HFFc6 (cell line): ENCODE results near the gene PRDM16. TPM values are rescaled to one million over a fixed set of nuclear protein-coding genes. Genes with fewer than 3 reads are reported as not detected.

Source experiments
- DNase-seq: peaks from one replicate; pipeline ENCODE4 v3.0.0-alpha.2; 2018
- H3K27ac Mint-ChIP-seq: 2 replicates; pipeline ENCODE4 v1.8.0; 2020; ENCODE audit warnings: mild to moderate bottlenecking, mixed read lengths
- H3K27me3 Mint-ChIP-seq: 2 replicates; pipeline ENCODE4 v1.8.0; 2021; ENCODE audit warnings: mild to moderate bottlenecking, moderate library complexity, mixed read lengths; ENCODE audit not compliant: insufficient read depth
- H3K36me3 Mint-ChIP-seq: 2 replicates; pipeline ENCODE4 v1.8.0; 2021; ENCODE audit warnings: low read depth, mixed read lengths
- H3K4me1 Mint-ChIP-seq: 2 replicates; pipeline ENCODE4 v1.8.0; 2020; ENCODE audit warnings: low read depth, mixed read lengths
- H3K4me3 Mint-ChIP-seq: 2 replicates; pipeline ENCODE4 v1.8.0; 2020; ENCODE audit warnings: mild to moderate bottlenecking, moderate library complexity, mixed read lengths
- H3K9me3 Mint-ChIP-seq: 2 replicates; pipeline ENCODE4 v1.8.0; 2020; ENCODE audit warnings: mild to moderate bottlenecking, mixed read lengths
- total RNA-seq, 6 experiments: library from RNA; stranded (reverse); fragmentation: NEBNext Ultra II Directional; extraction: Animal tissue kit (Norgen Biotek cat#: 25700); gene quantifications; 2 replicates in 1 of 6; 3 replicates in 5 of 6; pipeline ENCODE4 v1.2.3, GENCODE V29; 2021
- TF ChIP-seq, protein P1 (sequence below): fragments of 200-600 bp; sonication (generic); IDR thresholded peaks from 2 replicates; pipeline ENCODE4 v1.5.0; 2021; ENCODE audit warnings: antibody characterized with exemption, mild to moderate bottlenecking

The PRDM16 gene
- total RNA-seq, 6 experiments from 2014 or later, result not detected

DNA sequence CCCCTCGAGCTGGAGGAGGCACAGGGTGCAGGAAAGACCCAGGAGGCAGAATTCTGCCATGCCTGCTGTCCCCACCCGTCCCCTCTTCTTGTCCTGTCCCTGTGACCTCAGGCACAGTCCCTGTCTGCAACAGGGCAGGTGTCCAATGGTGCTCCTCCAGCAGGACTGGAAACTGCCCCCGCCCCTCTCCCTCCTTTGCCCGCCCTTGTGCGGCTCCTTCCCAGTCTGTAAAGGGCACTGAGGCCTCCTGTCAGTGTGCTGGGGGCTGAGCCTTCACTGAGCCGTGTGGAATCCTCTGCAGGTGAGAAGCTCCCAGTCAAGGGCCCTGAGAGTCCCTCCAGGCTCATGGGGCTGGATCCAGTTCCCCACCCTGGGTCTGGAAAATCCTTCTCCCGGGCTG is 28.9 kb downstream of the PRDM16 start:
- TF ChIP-seq, protein P1, sequence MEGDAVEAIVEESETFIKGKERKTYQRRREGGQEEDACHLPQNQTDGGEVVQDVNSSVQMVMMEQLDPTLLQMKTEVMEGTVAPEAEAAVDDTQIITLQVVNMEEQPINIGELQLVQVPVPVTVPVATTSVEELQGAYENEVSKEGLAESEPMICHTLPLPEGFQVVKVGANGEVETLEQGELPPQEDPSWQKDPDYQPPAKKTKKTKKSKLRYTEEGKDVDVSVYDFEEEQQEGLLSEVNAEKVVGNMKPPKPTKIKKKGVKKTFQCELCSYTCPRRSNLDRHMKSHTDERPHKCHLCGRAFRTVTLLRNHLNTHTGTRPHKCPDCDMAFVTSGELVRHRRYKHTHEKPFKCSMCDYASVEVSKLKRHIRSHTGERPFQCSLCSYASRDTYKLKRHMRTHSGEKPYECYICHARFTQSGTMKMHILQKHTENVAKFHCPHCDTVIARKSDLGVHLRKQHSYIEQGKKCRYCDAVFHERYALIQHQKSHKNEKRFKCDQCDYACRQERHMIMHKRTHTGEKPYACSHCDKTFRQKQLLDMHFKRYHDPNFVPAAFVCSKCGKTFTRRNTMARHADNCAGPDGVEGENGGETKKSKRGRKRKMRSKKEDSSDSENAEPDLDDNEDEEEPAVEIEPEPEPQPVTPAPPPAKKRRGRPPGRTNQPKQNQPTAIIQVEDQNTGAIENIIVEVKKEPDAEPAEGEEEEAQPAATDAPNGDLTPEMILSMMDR, result no peak
- Mint-ChIP-seq H3K36me3 (peaks cover 4% of the 10 kb centered on the region; the same call in 1 of the 2 replicates), H3K4me3 (no peak overlapping the region), H3K27me3 (no peaks in the 10 kb centered on the region), H3K27ac (no peak overlapping the region), H3K4me1 (no peaks in the 10 kb centered on the region), H3K9me3 (peaks cover 10% of the 10 kb centered on the region)
- no peak for DNase-seq

DNA sequence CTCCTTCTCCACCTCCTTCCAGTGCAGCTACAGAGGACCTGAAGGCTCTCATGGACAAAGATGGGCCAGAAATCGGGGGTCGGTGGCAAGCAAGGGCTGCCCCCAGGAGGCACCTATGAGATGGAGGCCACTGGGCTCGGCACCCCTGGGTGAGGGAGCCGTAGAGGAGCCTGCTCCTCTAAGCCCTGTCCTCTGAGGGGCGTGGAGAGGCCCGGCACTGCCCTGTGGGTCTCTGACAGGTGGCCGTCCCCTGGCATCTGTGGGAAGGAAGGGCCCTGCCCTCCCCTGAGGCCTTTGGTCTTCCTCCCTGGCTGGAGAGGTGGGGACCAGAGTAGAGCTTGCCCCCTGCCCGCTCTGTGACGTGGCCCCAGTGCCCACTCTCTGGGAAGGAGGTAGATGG is 30.9 kb downstream of the PRDM16 start:
- Mint-ChIP-seq H3K9me3 (peaks cover 16% of the 10 kb centered on the region), H3K4me3 (no peak overlapping the region), H3K27me3 (no peaks in the 10 kb centered on the region), H3K36me3 (no peaks in the 10 kb centered on the region), H3K4me1 (no peaks in the 10 kb centered on the region), H3K27ac (no peak overlapping the region)
- TF ChIP-seq, protein P1, result no peak
- no peak for DNase-seq

DNA sequence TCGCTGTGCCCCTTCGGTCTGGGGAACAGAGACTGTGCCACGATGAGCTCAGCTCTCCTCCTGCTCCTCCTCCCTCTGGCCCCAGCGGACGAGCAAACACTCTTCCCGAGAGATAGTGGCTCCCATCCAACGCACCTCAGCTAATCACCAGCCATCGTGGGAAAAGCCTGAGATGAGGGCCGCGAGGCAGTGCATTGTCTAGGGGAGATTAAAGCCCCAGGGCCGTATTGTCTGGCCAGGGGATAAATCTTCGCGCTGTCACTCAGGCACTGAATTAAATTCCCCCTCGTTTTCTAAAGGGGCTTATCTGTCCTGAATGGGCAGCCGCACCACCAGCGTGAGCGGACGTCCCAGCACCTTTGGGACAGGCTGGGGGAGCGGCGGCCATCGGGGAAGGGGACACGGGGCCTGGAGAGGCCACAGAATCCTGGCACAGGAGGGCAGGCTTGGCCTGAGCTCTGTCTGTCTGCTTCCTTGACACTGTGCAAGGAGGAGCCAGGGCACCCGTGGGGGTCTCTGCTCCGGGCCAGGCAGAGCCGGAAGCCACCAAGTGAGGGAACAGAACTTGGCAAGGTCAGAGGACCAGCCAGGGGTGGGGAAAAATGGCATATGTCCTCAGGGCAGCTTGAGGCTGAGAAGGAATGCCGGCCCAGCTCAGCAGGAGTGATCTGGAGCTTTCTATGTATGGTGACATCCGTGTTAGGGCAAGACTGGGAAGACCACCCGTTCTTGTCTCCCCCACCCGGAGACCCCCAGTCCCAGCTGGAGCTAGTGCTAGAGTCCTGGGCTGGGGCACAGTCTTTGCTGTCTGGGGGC is 32.3 kb downstream of the PRDM16 start:
- no peak for DNase-seq
- Mint-ChIP-seq H3K27me3 (peaks cover 1% of the 10 kb centered on the region; the same call in 1 of the 2 replicates), H3K27ac (no peak overlapping the region), H3K9me3 (peaks cover 16% of the 10 kb centered on the region; the same call in 1 of the 2 replicates), H3K4me1 (no peaks in the 10 kb centered on the region), H3K4me3 (no peak overlapping the region), H3K36me3 (no peaks in the 10 kb centered on the region)
- TF ChIP-seq, protein P1, result no peak

DNA sequence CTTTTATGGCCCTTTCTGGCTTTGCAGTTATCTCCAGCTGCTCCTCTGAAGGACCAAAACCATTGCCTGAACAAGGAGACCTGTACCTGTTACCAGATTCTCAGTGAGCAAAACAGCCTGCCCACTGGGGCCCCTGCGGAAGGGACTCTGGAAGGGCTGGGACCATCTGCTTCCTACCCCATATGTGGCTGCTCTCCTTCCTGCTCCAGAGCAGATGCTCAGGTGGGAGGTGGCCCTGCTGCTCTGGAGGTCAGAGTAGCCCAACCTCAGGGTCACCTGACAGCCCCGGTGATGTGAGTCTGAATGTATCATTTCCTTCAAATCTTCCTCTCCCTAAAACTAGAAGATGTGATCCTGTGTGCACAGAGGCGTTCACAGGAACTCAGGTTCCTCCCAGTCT is 33.6 kb downstream of the PRDM16 start:
- Mint-ChIP-seq H3K4me3 (no peak overlapping the region), H3K27ac (no peak overlapping the region), H3K4me1 (no peaks in the 10 kb centered on the region), H3K36me3 (no peaks in the 10 kb centered on the region), H3K9me3 (peaks cover 16% of the 10 kb centered on the region; the same call in 1 of the 2 replicates), H3K27me3 (peaks cover 3% of the 10 kb centered on the region; the same call in 1 of the 2 replicates)
- TF ChIP-seq, protein P1, result no peak
- no peak for DNase-seq

DNA sequence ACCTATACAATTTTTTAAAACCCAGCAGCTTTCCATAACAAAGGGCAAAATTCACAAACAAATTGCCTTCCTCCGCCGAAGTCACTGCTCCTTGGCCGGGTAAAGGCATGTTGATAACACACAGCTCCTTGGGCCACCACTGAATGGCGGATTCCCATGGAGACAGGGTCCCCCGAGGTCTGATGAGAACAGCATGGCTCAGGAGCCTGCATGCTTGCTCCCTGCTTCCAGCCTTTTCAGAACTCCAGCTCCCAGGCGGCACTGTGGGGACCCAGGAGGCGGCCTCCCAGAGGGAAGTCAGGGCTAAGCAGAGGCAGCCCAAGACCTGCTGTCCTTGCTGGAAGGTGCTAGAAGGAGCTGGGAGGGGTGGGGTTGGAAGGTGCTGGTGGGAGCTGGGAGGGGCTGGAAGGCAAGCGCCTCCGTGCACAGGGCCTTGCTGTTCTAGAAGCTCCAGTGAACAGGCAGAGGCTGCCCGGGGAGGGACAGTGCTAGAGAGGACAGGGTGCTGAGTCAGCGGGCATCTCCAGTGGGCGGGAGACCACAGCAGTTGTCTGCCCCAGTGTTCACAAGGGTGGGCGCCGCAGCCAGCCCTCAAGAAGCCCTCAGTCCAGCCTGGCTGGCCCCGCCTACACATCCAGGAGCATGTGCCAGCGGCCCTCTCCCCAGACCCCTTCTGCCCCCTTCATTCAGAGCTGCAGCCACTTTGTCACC is 35.1 kb downstream of the PRDM16 start:
- no peak overlapping the region for H3K4me3 Mint-ChIP-seq
- DNase-seq, result no peak

More for the DNA sequence above, 35.1 kb downstream of the PRDM16 start:
- TF ChIP-seq, protein P1, result no peak
- H3K36me3 Mint-ChIP-seq, result no peaks in the 10 kb centered on the region
- no peaks in the 10 kb centered on the region for H3K4me1 Mint-ChIP-seq
- H3K27ac Mint-ChIP-seq, result no peak overlapping the region
- peaks cover 21% of the 10 kb centered on the region; the same call in 1 of the 2 replicates for H3K9me3 Mint-ChIP-seq
- H3K27me3 Mint-ChIP-seq, result peaks cover 3% of the 10 kb centered on the region; the same call in 1 of the 2 replicates
